Measurements from ENCODE around the gene PDE4B. TPM values are rescaled to one million over a fixed set of nuclear protein-coding genes. Genes with fewer than 3 reads are reported as not detected.
A peak's percentile ranks its signal among the peaks of the same experiment; 100 is the strongest.

Gene PDE4B
- total and polyA plus RNA-seq, 10 of the 15 experiments (the other 5 are each of a cell fraction or from before 2014, with no cell fraction given), result 3.0 to 13.2 (median 5.7) TPM

- TF ChIP-seq ZNF274 (IDR thresholded peaks at IDR 0.05; ENCODE audit: insufficient read depth, insufficient read length) (no peak), ATF7 (IDR thresholded peaks at IDR 0.05; ENCODE audit: low read depth) (peak; percentile 95), NR2C1 (IDR thresholded peaks at IDR 0.05) (no peak), KLF5 (IDR thresholded peaks at IDR 0.05; ENCODE audit: partially characterized antibody) (peak; percentile 95), SKIL (IDR thresholded peaks at IDR 0.05; ENCODE audit: low read depth, poor library complexity, severe bottlenecking) (peak; percentile 92), NKRF (conservative IDR thresholded peaks at IDR 0.05) (no peak), ATF3 (IDR thresholded peaks at IDR 0.05; ENCODE audit: borderline replicate concordance, extremely low read depth, low read depth, low read length) (no peak), CBFB (IDR thresholded peaks at IDR 0.05; ENCODE audit: low read depth) (0 out of 2 replicates have a peak, but pooled peaks have one; percentile 46), ZNF207 (IDR thresholded peaks at IDR 0.05; ENCODE audit: borderline replicate concordance) (peak; percentile 77; the same call in 1 of the 2 replicates), CHD4 (IDR thresholded peaks at IDR 0.05) (no peak), MTA3 (IDR thresholded peaks at IDR 0.05; ENCODE audit: borderline replicate concordance, low read length) (no peak), SMAD5 (IDR thresholded peaks at IDR 0.05; ENCODE audit: low read depth) (no peak), POU2F2 (IDR thresholded peaks at IDR 0.05; ENCODE audit: borderline replicate concordance, low read depth, low read length) (peak; percentile 66; the same call in 1 of the 3 replicates), ATF2 (IDR thresholded peaks at IDR 0.05; ENCODE audit: low read length) (peak; percentile 74), CTCF (IDR thresholded peaks at IDR 0.05 in 2 of 3, conservative IDR thresholded peaks at IDR 0.05 in 1 of 3; ENCODE audit: control insufficient read depth in 2 of 3, extremely low read depth in 1 of 3, insufficient read depth in 1 of 3, low read depth in 3 of 3, low read length in 3 of 3) (no peak)
- TF ChIP-seq, protein P1, sequence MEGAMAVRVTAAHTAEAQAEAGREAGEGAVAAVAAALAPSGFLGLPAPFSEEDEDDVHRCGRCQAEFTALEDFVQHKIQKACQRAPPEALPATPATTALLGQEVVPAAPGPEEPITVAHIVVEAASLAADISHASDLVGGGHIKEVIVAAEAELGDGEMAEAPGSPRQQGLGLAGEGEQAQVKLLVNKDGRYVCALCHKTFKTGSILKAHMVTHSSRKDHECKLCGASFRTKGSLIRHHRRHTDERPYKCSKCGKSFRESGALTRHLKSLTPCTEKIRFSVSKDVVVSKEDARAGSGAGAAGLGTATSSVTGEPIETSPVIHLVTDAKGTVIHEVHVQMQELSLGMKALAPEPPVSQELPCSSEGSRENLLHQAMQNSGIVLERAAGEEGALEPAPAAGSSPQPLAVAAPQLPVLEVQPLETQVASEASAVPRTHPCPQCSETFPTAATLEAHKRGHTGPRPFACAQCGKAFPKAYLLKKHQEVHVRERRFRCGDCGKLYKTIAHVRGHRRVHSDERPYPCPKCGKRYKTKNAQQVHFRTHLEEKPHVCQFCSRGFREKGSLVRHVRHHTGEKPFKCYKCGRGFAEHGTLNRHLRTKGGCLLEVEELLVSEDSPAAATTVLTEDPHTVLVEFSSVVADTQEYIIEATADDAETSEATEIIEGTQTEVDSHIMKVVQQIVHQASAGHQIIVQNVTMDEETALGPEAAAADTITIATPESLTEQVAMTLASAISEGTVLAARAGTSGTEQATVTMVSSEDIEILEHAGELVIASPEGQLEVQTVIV (IDR thresholded peaks at IDR 0.05; ENCODE audit: borderline replicate concordance, partially characterized antibody), result no peak
- TF ChIP-seq, protein P2, sequence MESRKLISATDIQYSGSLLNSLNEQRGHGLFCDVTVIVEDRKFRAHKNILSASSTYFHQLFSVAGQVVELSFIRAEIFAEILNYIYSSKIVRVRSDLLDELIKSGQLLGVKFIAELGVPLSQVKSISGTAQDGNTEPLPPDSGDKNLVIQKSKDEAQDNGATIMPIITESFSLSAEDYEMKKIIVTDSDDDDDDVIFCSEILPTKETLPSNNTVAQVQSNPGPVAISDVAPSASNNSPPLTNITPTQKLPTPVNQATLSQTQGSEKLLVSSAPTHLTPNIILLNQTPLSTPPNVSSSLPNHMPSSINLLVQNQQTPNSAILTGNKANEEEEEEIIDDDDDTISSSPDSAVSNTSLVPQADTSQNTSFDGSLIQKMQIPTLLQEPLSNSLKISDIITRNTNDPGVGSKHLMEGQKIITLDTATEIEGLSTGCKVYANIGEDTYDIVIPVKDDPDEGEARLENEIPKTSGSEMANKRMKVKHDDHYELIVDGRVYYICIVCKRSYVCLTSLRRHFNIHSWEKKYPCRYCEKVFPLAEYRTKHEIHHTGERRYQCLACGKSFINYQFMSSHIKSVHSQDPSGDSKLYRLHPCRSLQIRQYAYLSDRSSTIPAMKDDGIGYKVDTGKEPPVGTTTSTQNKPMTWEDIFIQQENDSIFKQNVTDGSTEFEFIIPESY (IDR thresholded peaks at IDR 0.05), result no peak
These were observed 557.4 kb downstream of the PDE4B start (continued) for GRCh38 chr1:66350001-66350547.

Data from GM12878 (cell line).